HT-29 (cell line): ENCODE results near the gene TDRD3. TPM values are rescaled to one million over a fixed set of nuclear protein-coding genes. Genes with fewer than 3 reads are reported as not detected.
A peak's percentile ranks its signal among the peaks of the same experiment; 100 is the strongest.
"Not testable (repeated sequence)": the region's sequence is repeated elsewhere in the genome, so short reads cannot be mapped to it uniquely, and the experiment has no call there.

Experiments used
- DNase-seq: peaks from one replicate; pipeline ENCODE4 v3.0.0-alpha.2; 2015; ENCODE audit warnings: low spot score
- total RNA-seq: library from RNA; depleted of rRNA; stranded (reverse); fragments of >200 nt; shearing (Covaris generic); gene quantifications from 2 replicates; pipeline ENCODE4 v1.2.3, GENCODE V29; 2014; rRNA removed

Gene TDRD3
- 8.9 and 10.2 TPM in 2 replicates for total RNA-seq

DNA sequence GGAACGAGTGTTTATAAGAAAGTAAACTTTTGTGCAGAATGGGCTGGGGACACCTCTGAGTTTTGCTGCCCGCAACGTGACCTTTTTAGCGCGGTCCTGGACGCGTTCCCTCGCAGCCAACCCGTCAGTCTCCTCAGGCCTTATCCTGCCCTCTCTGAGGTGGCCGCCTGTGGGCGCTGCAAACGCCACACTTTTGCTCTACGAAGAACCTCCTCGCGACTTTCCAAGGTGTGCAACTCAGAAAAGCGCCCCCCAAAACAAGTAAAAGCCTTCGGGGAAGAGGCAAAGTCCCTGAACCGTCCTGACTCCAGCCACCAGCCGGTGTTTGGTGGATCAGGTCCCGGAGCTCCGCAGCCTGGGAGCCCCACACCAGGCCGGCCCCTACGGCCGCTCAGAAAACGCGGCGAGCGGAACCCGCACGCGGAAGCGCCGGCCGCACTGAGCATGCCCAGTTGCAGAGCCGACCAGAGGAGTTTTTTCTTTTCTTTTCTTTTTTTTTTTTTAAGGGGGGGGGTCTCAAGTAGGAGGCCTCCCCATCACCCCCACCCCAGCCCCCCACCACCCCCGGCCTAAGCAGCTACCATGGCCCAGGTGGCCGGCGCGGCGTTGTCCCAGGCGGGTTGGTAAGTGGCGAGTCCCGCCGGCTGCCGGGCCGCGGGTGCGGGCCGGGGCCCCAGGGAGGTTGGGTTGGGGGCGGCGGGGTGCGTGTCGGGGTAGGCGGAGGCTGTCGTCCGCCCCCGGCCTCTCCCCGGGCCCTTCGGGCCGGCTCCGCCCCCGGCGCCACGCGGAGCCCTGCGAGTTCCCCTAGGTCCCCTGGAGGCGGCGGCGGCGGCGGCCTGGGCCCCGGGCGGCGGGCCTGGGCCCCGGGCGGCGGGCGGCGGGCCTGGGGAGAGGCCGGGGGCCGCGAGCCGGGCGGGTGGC, at the start of gene TDRD3:
Gene TDRD3 (plus strand): TSS at position 438 of the 921 bp plus-strand sequence. CDS start 145 bp downstream, at position 583.
- DNase-seq: peak; percentile 92

- DNase-seq: no peak
Observed at GRCh38 chr13:60347690-60348089, 49.3 kb upstream of the TDRD3 start.

GRCh38 chr13:60348097-60348496, 48.9 kb upstream of the TDRD3 start:
- DNase-seq: no peak

DNA sequence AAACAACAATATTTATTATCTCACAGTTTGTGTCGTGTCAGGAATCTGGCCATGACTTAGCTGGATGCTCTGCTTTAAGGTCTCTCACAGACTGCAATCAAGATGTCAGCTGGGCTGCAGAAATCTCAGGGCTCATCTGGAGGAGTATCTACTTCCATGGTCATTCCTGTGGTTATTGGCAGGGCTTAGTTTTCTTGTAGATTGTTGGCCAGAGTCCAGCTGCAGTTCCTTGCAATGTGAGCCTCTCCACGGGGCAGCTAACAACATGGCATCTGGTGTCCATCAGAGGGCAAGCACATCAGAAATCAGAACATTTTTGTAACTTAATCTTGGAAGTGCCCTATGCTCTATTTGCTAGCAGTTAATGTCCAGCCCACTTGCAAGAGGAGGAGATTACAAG, 45.7 kb upstream of the TDRD3 start:
- DNase-seq: peak; percentile 70

- no peak for DNase-seq
Observed at GRCh38 chr13:60351855-60352615, 45.0 kb upstream of the TDRD3 start.

DNA sequence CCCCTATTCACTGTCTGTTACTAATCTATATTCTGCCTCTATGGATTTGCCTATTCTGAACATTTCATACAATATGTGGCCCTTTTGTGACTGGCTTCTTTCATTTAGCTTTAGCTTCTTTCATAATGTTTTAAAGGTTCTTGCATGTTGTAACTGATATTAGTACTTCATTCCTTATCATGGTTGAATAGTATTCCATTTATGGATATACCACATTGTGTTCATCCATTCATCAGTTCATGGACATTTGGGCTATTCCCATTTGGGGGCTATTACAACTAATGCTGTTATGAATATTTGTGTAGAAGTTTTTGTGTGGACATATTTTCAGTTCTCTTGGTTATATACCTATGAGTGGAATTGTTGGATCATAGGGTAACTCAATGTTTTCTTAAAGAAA, 44.4 kb upstream of the TDRD3 start:
- no peak for DNase-seq

GRCh38 chr13:60355056-60355455, 42.0 kb upstream of the TDRD3 start:
- no peak for DNase-seq

- no peak for DNase-seq
Observed at GRCh38 chr13:60356970-60357369, 40.0 kb upstream of the TDRD3 start.

DNA sequence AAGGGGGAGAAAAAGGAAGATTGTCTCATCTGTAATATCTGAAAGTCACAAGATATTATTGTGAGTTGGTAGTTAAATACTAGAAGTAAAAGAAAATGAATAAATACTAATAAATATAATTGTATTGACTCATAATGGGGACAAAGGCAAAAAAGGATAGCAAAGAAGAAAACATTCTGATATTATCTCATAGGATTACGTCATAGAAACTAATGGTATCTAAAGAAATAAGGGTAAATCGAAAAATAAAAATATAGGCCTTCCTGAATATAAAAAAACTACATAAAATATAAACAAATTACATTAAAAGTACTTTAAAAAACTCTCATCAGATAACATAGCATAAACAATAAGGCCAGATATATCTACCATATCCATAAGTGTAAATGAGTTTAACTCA, 38.6 kb upstream of the TDRD3 start:
- DNase-seq: no peak

DNA sequence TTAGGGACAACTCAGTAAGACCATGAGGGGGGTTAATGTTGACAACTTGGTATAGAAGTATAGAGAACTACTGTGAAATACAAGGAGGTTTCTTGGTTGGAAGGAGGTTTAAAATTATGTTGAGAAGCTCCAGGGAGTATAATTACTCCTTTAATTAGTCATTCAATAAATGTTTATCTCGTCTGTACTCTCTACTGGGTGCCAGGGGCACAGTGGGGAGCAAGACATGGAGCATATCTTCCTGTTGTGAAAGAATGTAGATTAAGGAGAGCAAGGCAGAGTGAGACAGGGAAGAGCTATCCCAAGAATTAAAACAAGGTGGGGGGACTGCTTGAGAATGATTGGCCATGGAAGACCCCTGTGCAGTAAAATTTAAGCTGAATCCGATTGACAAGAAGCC, 33.7 kb upstream of the TDRD3 start:
- no peak for DNase-seq

- peak; percentile 32 for DNase-seq
Observed at GRCh38 chr13:60369242-60369641, 27.8 kb upstream of the TDRD3 start.

DNA sequence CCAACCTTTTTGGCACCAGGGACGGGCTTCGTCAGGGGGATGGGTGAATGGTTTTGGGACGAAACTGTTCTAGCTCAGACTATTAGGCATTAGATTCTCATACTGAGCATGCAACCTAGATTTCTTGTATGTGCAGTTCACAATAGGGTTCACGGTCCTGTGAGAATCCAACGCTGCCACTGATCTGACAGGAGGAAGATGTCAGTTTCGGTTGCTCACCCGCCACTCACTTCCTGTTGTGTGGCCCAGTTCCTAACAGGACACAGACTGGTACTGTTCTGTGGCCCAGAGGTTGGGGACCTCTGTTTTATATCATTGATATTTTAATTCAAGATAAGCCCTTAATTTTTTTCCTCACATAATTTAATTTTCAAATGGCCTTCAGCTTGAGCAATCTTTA, 26.7 kb upstream of the TDRD3 start:
- DNase-seq: no peak

- no peak for DNase-seq
Observed at GRCh38 chr13:60372141-60372540, 24.9 kb upstream of the TDRD3 start.

DNA sequence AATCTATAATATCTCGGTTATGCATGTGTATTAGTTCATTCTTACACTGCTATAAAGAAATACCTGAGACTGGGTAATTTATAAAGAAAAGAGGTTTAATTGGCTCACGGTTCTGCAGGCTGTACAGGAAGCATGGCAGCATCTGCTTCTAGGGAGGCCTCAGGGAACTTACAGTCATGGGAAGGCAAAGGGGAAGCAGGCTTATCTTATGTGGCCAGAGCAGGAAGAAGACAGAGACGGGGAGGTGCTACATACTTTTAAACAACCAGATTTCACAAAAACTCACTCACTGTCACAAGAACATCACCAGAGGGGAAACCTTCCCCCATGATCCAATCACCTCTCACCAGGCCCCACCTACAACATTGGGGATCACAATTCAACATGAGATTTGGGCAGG, 17.7 kb upstream of the TDRD3 start:
- DNase-seq: not testable (repeated sequence)

GRCh38 chr13:60379837-60380565, 17.0 kb upstream of the TDRD3 start:
- peak; percentile 16 for DNase-seq

GRCh38 chr13:60384911-60385310, 12.1 kb upstream of the TDRD3 start:
- DNase-seq: no peak

DNA sequence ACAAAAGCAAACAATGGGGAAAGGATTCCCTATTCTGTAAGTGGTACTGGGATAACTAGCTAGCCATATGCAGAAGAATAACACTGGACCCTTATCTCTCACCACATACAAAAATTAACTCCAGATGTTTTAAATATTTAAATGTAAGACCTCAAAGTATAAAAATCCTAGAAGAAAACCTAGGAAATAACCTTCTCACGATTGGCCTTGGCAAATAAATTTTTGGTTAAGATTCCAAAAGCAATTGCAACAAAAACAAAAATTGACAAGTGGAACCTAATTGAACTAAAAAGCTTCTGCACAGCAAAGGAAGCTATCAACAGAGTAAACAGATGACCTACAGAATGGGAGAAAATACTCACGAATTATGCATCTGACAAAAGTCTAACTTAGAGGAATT, 10.8 kb upstream of the TDRD3 start:
- no peak for DNase-seq

DNA sequence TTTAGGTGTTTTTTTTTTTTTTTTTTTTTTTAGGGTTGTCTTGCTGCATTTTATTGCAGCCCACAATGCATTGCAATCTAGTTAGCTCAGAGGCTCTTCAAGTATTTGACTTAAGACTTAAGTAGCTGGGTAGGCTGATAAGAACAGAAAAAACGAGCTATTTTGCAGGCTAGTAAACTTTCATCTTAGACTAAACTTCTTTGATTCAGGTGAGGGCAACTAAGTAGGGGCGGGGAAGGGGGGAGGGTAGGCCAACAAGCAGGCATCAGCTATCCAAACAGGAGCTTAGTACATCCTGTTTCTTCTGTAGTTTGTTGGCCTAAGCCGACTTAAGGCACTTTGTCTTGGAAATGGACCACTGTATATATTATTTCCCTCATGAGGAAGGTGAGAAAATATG, 4.9 kb upstream of the TDRD3 start:
- DNase-seq: no peak

DNA sequence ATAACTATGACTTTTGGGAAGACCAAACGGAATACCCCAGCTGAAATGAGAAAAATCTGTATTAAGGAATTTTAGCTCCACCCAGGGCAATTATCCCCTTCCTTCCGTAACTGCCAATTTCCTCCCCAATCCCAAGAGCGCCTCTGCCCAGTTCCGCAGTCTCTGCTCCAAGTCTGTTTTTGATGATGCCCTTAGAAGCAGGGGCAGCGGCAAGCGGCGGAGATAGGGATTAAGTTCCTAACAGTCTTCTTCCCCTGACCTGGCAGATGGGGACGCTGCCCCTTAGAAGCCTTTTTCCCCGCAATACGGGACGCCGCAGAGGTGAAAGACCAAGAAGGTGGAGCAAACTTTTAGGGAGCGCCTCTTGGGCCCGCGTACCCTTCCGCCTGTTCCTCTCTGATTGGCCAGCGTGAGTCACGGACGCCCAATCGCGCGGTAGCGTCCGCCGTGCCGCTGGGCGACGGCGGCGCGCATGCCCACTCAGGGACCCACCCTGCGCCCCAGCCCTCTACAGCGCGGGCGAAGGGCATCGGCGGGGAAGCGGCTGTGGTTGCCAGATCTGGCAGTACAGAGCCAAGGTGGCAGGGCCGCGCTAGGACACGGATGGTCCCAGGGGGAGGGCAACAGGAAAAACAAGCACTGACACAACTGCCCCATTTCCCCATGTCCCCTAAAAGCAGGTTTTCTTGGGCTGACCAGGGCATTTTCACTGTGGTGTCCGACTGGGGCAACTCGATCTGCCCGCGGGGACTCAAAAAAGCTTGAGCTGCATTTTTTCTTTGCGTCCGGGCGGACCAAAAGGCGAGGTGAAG, 843 bp upstream of the TDRD3 start:
- peak; percentile 94 for DNase-seq

GRCh38 chr13:60397704-60398378, 821 bp downstream of the TDRD3 start:
- peak; percentile 75 for DNase-seq
